T-helper 2 cell treated with Interferon-gamma antibody and Interleukin-4, amounts not matched to agents 5 μg/mL and 100 μg/mL, for 36 hours (primary cell): ENCODE results near the gene KIF6.
A peak's percentile ranks its signal among the peaks of the same experiment; 100 is the strongest.

Experiments used
- DNase-seq: peaks from one replicate; pipeline ENCODE4 v3.0.0; 2021; ENCODE audit warnings: low spot score
- H3K27ac Mint-ChIP-seq: one replicate; pipeline ENCODE4 v1.8.0; 2021; ENCODE audit warnings: mild to moderate bottlenecking, mixed read lengths
- H3K27me3 Mint-ChIP-seq: one replicate; pipeline ENCODE4 v1.8.0; 2021; ENCODE audit warnings: low read depth, mixed read lengths
- H3K36me3 Mint-ChIP-seq: one replicate; pipeline ENCODE4 v1.8.0; 2021; ENCODE audit warnings: low read depth, mixed read lengths
- H3K4me1 Mint-ChIP-seq: one replicate; pipeline ENCODE4 v1.8.0; 2021; ENCODE audit warnings: low read depth, mixed read lengths
- H3K4me3 Mint-ChIP-seq: one replicate; pipeline ENCODE4 v1.8.0; 2022; ENCODE audit warnings: mild to moderate bottlenecking, moderate library complexity, mixed read lengths
- H3K9me3 Mint-ChIP-seq: one replicate; pipeline ENCODE4 v1.8.0; 2021; ENCODE audit warnings: mixed read lengths

KIF6 gene

GRCh38 chr6:39724787-39725631, at the start of gene KIF6:
TSS of gene KIF6 (minus strand) at chr6:39725408. CDS start at chr6:39725310, 98 bp downstream.
- Mint-ChIP-seq H3K4me3 (peak within 1 kb of the TSS; percentile 98), H3K9me3 (no peaks in the 10 kb centered on the region), H3K27me3 (peaks cover 4% of the 10 kb centered on the region), H3K36me3 (peaks cover 1% of the 10 kb centered on the region), H3K4me1 (peaks cover 2% of the 10 kb centered on the region), H3K27ac (peak within 1 kb of the TSS; percentile 79)
- DNase-seq, result peak; percentile 74

DNA sequence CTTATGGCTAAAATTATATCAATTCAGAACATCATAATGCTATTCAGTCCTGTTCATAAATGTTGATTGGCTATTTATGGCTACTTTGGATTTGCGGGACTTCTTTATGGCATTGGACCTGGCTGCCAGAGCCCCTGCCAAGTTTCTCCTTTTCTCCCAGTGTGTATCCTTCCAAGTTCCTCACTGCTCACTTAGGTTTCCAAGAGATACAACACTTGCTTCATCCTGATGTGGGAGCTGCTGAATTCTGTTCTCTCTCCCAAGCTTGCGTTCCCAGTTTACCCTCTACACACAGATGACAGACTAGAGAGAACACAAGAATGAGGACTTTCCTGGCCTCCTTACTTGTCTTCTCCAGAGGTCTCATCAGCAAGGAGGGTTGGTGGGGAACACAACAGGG, 48.6 kb upstream of the KIF6 start:
- DNase-seq, result no peak
- Mint-ChIP-seq H3K36me3 (no peaks in the 10 kb centered on the region), H3K27ac (no peak overlapping the region), H3K9me3 (no peaks in the 10 kb centered on the region), H3K27me3 (no peaks in the 10 kb centered on the region), H3K4me3 (no peak overlapping the region), H3K4me1 (no peaks in the 10 kb centered on the region)

- Mint-ChIP-seq H3K4me3 (no peak overlapping the region), H3K27ac (no peak overlapping the region)
Measured at GRCh38 chr6:39772559-39773273, 47.5 kb upstream of the KIF6 start.

DNA sequence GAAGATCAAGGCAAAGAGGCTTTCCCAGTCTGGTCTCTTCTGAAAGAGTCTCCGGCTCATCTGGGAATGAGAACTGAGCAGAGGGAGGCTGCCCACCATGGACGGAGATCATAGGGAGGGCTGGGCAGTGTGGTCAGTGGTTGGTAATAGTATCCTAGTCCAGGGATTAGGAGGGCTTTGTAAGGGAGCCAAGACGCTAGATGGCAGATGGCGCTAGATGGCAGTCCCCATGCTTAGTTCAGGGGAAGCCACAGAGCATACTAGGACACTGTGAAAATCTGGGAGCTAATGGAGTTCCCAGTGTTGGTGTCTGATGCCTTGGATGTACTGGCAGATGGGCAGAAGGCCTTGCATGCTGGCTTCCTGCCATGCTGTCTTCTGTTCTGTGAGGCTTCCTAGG, 45.2 kb upstream of the KIF6 start:
- H3K9me3 Mint-ChIP-seq, result no peaks in the 10 kb centered on the region
- H3K27me3 Mint-ChIP-seq, result peaks cover 3% of the 10 kb centered on the region
- H3K27ac Mint-ChIP-seq, result no peak overlapping the region
- no peak overlapping the region for H3K4me3 Mint-ChIP-seq
- no peak for DNase-seq
- no peaks in the 10 kb centered on the region for H3K36me3 Mint-ChIP-seq
- H3K4me1 Mint-ChIP-seq, result no peaks in the 10 kb centered on the region

More at GRCh38 chr6:39772559-39773273, 47.5 kb upstream of the KIF6 start:
- Mint-ChIP-seq H3K9me3 (no peaks in the 10 kb centered on the region), H3K4me1 (no peaks in the 10 kb centered on the region), H3K27me3 (no peaks in the 10 kb centered on the region), H3K36me3 (no peaks in the 10 kb centered on the region)
- DNase-seq, result no peak

DNA sequence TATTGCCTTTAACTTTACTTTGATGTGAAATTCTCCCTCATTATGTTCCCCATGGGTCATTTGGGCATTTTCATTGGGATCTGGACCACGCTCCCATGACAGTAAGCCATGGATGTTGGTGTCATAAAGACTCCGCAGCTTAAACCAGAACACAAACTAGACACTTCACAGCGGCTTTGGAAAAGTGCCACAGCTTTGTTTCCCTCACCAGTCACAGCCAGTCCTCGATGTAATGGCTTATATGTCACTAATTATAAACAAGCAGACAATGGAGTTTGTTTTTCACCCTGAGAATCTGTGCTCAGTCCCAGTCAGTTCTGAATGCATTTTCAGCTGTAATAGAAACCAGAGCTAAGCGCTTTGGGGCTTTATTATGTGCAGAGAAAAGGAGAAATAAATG, 43.8 kb upstream of the KIF6 start:
- no peak for DNase-seq
- Mint-ChIP-seq H3K36me3 (no peaks in the 10 kb centered on the region), H3K4me1 (no peaks in the 10 kb centered on the region), H3K4me3 (no peak overlapping the region), H3K27ac (no peak overlapping the region), H3K9me3 (no peaks in the 10 kb centered on the region), H3K27me3 (peaks cover 3% of the 10 kb centered on the region)

- no peak overlapping the region for H3K27ac Mint-ChIP-seq
- H3K9me3 Mint-ChIP-seq, result no peaks in the 10 kb centered on the region
- H3K27me3 Mint-ChIP-seq, result peaks cover 3% of the 10 kb centered on the region
- no peaks in the 10 kb centered on the region for H3K36me3 Mint-ChIP-seq
- H3K4me3 Mint-ChIP-seq, result no peak overlapping the region
- no peak for DNase-seq
- no peaks in the 10 kb centered on the region for H3K4me1 Mint-ChIP-seq
Measured at GRCh38 chr6:39765508-39766065, 40.4 kb upstream of the KIF6 start.

DNA sequence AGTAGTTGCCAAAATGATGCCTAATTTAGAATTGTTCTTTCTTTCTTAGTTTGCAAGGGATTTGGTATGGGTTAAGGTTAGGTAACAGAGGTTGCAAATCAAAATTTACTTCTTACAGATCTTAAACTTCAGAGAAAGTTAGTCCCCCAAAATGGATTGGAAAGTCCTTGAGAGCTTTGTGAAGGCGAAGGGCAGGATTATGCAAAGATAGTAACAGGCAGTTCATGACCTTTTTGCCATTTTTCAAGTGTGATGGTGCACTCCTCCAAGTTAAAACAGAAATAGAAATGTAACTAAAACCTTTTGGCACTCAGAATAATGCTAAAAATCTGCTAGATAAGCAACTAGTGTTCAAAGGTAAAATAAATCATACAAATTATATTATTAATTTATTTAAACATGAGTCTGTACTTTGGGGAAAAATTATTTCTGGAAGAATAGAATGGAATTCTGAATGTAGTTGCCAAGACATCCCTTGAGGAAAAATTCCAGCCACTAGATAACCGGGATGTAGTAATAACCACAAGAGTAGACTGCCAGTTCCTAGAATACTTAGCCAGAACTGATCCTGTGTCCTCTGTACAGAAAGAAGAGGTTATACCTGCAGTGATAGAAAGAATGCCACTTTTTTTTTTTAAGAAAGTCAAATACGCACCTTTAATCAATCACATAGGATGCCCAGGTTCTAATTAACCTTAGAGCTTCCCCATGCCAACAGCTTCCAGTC, 35.2 kb upstream of the KIF6 start:
- no peaks in the 10 kb centered on the region for H3K36me3 Mint-ChIP-seq
- H3K27ac Mint-ChIP-seq, result no peak overlapping the region
- H3K4me1 Mint-ChIP-seq, result no peaks in the 10 kb centered on the region
- H3K4me3 Mint-ChIP-seq, result no peak overlapping the region
- H3K27me3 Mint-ChIP-seq, result peaks cover 3% of the 10 kb centered on the region
- DNase-seq, result no peak
- no peaks in the 10 kb centered on the region for H3K9me3 Mint-ChIP-seq

DNA sequence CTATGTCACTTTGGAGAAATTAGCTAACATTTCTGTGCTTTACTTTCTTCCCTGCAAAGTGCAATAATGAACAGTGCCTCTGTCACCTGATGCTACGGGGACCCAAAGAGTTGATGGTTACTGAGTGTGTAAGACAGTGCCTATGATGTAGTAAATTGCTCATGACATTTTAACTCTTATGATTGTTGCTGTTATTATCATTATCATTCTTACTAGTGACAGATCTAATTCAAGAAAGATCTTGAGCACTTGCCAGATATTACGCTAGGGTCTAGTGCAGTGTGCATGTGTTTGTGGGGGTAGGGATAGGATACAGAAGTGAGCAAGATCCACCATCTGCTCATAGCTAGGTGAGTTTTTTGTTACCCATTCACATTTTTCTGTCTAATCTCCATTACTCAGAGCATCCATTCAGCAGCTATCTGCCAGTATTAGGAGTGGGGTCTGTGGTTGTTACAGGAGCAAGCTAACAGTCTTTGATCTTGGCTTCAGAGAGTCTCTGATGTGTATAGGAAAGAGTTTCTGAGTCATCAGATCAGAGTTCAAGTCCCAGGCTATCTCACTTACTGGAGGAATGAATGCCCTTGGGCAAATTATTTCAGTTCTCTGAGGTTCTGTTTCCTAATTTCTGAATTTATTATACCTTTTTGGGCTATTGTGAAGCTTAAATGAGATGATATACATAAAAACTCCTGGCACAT, 33.8 kb upstream of the KIF6 start:
- Mint-ChIP-seq H3K4me3 (no peak overlapping the region), H3K4me1 (no peaks in the 10 kb centered on the region), H3K9me3 (no peaks in the 10 kb centered on the region), H3K36me3 (no peaks in the 10 kb centered on the region), H3K27me3 (peaks cover 10% of the 10 kb centered on the region), H3K27ac (no peak overlapping the region)
- DNase-seq, result no peak

- Mint-ChIP-seq H3K4me1 (no peaks in the 10 kb centered on the region), H3K27me3 (peaks cover 13% of the 10 kb centered on the region), H3K9me3 (no peaks in the 10 kb centered on the region), H3K4me3 (no peak overlapping the region), H3K27ac (no peak overlapping the region), H3K36me3 (no peaks in the 10 kb centered on the region)
- no peak for DNase-seq
Measured at GRCh38 chr6:39756582-39756981, 31.4 kb upstream of the KIF6 start.

- DNase-seq, result no peak
- Mint-ChIP-seq H3K4me3 (no peak overlapping the region), H3K27ac (no peak overlapping the region), H3K27me3 (peaks cover 13% of the 10 kb centered on the region), H3K4me1 (no peaks in the 10 kb centered on the region), H3K36me3 (no peaks in the 10 kb centered on the region), H3K9me3 (no peaks in the 10 kb centered on the region)
Measured at GRCh38 chr6:39755231-39755630, 30.0 kb upstream of the KIF6 start.

- Mint-ChIP-seq H3K36me3 (no peaks in the 10 kb centered on the region), H3K27ac (no peak overlapping the region), H3K27me3 (peaks cover 13% of the 10 kb centered on the region), H3K4me3 (no peak overlapping the region), H3K4me1 (no peaks in the 10 kb centered on the region), H3K9me3 (no peaks in the 10 kb centered on the region)
- DNase-seq, result no peak
Measured at GRCh38 chr6:39754514-39755115, 29.4 kb upstream of the KIF6 start.

DNA sequence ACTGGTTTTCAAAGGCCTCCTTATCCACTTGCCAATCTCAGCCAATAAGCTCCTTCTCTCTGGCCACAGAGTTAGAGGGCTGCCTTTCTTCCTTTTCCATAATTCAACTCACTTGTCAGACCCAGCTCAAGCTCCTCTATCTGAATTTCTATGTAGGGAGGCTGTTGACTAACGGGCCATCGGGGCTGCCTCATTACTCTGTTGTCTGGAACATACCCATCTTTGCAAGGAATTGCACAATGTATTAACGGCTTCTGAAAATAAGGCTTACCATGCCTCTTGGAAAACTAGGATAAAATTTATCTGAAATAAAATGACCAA, 28.5 kb upstream of the KIF6 start:
- peaks cover 10% of the 10 kb centered on the region for H3K27me3 Mint-ChIP-seq
- H3K9me3 Mint-ChIP-seq, result no peaks in the 10 kb centered on the region
- H3K4me1 Mint-ChIP-seq, result no peaks in the 10 kb centered on the region
- no peak overlapping the region for H3K27ac Mint-ChIP-seq
- no peaks in the 10 kb centered on the region for H3K36me3 Mint-ChIP-seq
- DNase-seq, result no peak
- no peak overlapping the region for H3K4me3 Mint-ChIP-seq
